OCI-LY7 (cell line): ENCODE data around the gene CNTN5. TPM values are rescaled to one million over a fixed set of nuclear protein-coding genes. Genes with fewer than 3 reads are reported as not detected.

Experiments
- BruUV-seq: library from RNA; stranded (reverse); fragments of 400-500 nt; replicated peaks from 2 replicates; lab custom pipeline; 2021; lab: Mats Ljungman, UMichigan
- CTCF ChIA-PET: fragments of 300-600 bp; sonication (Branson Sonifier 250); formaldehyde crosslinking; loops from one replicate; lab custom pipeline; 2022; ENCODE audit warnings: antibody characterized with exemption; ENCODE audit not compliant: unreplicated experiment; lab: Charles Lee
- POLR2A ChIA-PET: fragments of 300-600 bp; sonication (Branson Sonifier 250); formaldehyde crosslinking; loops from one replicate; lab custom pipeline; 2022; ENCODE audit warnings: antibody characterized with exemption; lab: Charles Lee
- DNase-seq: peaks from one replicate; pipeline ENCODE4 v3.0.0-alpha.2; 2015; ENCODE audit warnings: low spot score
- H2AFZ ChIP-seq: fragments of 200-600 bp; sonication (generic), shearing (Covaris generic); 2 replicates; pipeline ENCODE4 v1.6.1; 2014; ENCODE audit warnings: mild to moderate bottlenecking, antibody characterized with exemption, low read length, moderate library complexity
- H3K27ac ChIP-seq: fragments of 200-600 bp; sonication (generic); 2 replicates; pipeline ENCODE4 v1.5.1; 2014; ENCODE audit warnings: mixed run types, low read depth, mild to moderate bottlenecking, moderate library complexity, low read length, inconsistent platforms; ENCODE audit not compliant: poor library complexity, severe bottlenecking
- H3K36me3 ChIP-seq: fragments of 200-600 bp; sonication (generic); 2 replicates; pipeline ENCODE4 v1.6.1; 2014; ENCODE audit warnings: mild to moderate bottlenecking, antibody characterized with exemption, low read length, moderate library complexity, mixed read lengths; ENCODE audit not compliant: insufficient read depth
- H3K4me1 ChIP-seq: fragments of 200-600 bp; sonication (generic); 2 replicates; pipeline ENCODE4 v1.5.1; 2014; ENCODE audit warnings: mild to moderate bottlenecking, low read length; ENCODE audit not compliant: insufficient read depth, poor library complexity, severe bottlenecking
- H3K4me2 ChIP-seq: fragments of 200-600 bp; sonication (generic); 2 replicates; pipeline ENCODE4 v1.6.1; 2014; ENCODE audit warnings: mild to moderate bottlenecking, low read length
- H3K4me3 ChIP-seq: fragments of 200-600 bp; sonication (generic); 2 replicates; pipeline ENCODE4 v1.5.1; 2014; ENCODE audit warnings: mild to moderate bottlenecking, low read depth, low read length; ENCODE audit not compliant: poor library complexity, severe bottlenecking
- H3K79me2 ChIP-seq: fragments of 200-600 bp; sonication (generic); 2 replicates; pipeline ENCODE4 v1.6.1; 2016; ENCODE audit warnings: low read depth, mild to moderate bottlenecking, low read length, moderate library complexity, mixed read lengths; ENCODE audit not compliant: insufficient read depth
- H3K9me2 ChIP-seq: fragments of 200-600 bp; sonication (generic); 2 replicates; pipeline ENCODE4 v1.6.1; 2016; ENCODE audit warnings: mild to moderate bottlenecking, low read length, mixed read lengths; ENCODE audit not compliant: insufficient read depth
- H3K9me3 ChIP-seq: fragments of 200-600 bp; sonication (generic); 2 replicates; pipeline ENCODE4 v1.6.1; 2014; ENCODE audit warnings: mild to moderate bottlenecking, mixed run types, low read length, mixed read lengths
- H4K20me1 ChIP-seq: fragments of 200-600 bp; sonication (generic); 2 replicates; pipeline ENCODE4 v1.6.1; 2014; ENCODE audit warnings: mild to moderate bottlenecking, antibody characterized with exemption, low read length, moderate library complexity, mixed read lengths; ENCODE audit not compliant: insufficient read depth
- CTCF ChIP-seq: fragments of 200-600 bp; sonication (generic); conservative IDR thresholded peaks from 2 replicates; pipeline ENCODE4 v1.5.1; 2014; ENCODE audit warnings: mild to moderate bottlenecking, antibody characterized with exemption, low read length, moderate library complexity, mixed read lengths
- EZH2phosphoT487 ChIP-seq: fragments of 200-600 bp; sonication (generic); IDR thresholded peaks from 2 replicates; pipeline ENCODE4 v1.6.1; 2018; ENCODE audit warnings: low read depth, borderline replicate concordance, mild to moderate bottlenecking, mixed run types, antibody characterized with exemption, low read length, moderate library complexity, mixed read lengths
- intact Hi-C: fragments of 100-400 bp; cut with micrococcal nuclease; formaldehyde crosslinking; loops from one replicate; pipeline ENCODE4 v1.10.0; 2022; ENCODE audit not compliant: unreplicated experiment
- total RNA-seq, 2 experiments: library from RNA; depleted of rRNA in 1 of 2; stranded (reverse); fragments of >200 nt in 1 of 2; shearing (Covaris generic) in 1 of 2; gene quantifications; 2 replicates each; pipeline ENCODE4 v1.2.3, GENCODE V29; 2014 to 2022

The CNTN5 gene
- total RNA-seq, 2 experiments from 2014 or later = not detected

DNA sequence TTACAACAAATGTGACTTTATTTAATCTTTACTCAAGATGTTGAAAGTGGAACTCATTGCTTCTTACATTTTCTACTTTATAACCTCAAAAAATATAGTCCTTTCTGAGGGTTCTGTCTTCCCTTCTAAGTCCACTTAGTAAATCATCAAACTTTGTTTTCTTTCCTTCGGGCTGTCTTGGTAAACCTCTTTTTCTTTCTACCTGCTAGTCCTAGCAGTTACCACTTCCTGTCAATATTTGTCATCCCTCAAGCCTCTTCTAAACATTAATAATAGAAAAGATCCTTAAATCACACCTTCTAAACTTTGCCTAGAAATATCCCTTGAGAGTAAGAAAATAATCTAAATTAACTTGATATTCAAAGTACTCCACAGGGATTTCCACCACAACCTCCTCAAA, 580.4 kb downstream of the CNTN5 start:
- Histone ChIP-seq H3K4me1 (no peaks in the 10 kb centered on the region), H3K79me2 (no peaks in the 10 kb centered on the region), H3K36me3 (no peaks in the 10 kb centered on the region), H2AFZ (no peak overlapping the region), H3K9me2 (no peaks in the 10 kb centered on the region), H3K27ac (no peak overlapping the region), H3K4me3 (no peak overlapping the region), H4K20me1 (no peaks in the 10 kb centered on the region), H3K4me2 (no peak overlapping the region), H3K9me3 (no peaks in the 10 kb centered on the region)
- ChIA-PET POLR2A (no interaction called here), CTCF (no interaction called here)
- BruUV-seq = no TSS peak
- DNase-seq = no peak
- no peak for TF ChIP-seq CTCF
- no peak for TF ChIP-seq EZH2phosphoT487
- intact Hi-C loops = no loop called here

DNA sequence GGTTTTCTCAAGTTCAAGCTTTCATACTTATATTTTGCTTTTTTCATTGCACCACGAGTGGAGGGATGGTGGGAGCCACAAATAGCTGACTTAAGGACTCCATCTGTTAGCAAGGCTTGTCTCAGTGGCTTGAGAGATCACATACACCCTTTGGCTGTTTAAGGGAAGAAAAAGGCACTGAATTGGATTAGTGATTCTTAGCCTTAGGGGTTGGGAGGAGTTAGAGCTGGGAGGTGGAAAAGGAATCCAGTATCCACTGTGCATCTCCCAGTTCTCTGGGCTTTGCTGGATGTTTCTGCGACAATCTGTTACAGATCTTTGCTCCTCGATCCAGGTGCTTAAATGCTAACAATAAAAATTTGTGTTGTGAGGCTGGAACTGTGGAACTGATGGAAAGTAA, 593.6 kb downstream of the CNTN5 start:
- no peak overlapping the region for H2AFZ ChIP-seq
- no peak overlapping the region for H3K4me2 ChIP-seq
- DNase-seq = no peak
- no peaks in the 10 kb centered on the region for H3K36me3 ChIP-seq
- no peaks in the 10 kb centered on the region for H4K20me1 ChIP-seq
- ChIA-PET POLR2A (interaction anchor here (0.7 kb wide), 1 partner anchor 21 kb away, joined by 3 read pairs; no protein-coding TSS in a partner anchor), CTCF (no interaction called here)
- no peak overlapping the region for H3K4me3 ChIP-seq
- no peaks in the 10 kb centered on the region for H3K9me2 ChIP-seq
- H3K27ac ChIP-seq = no peak overlapping the region
- H3K9me3 ChIP-seq = no peaks in the 10 kb centered on the region
- no TSS peak for BruUV-seq
- TF ChIP-seq CTCF (no peak), EZH2phosphoT487 (no peak)
- H3K4me1 ChIP-seq = no peaks in the 10 kb centered on the region
- no peaks in the 10 kb centered on the region for H3K79me2 ChIP-seq
- intact Hi-C loops = no loop called here

GRCh38 chr11:99630629-99631028, 609.9 kb downstream of the CNTN5 start:
- no peaks in the 10 kb centered on the region for H3K36me3 ChIP-seq
- H3K4me1 ChIP-seq = no peaks in the 10 kb centered on the region
- H2AFZ ChIP-seq = no peak overlapping the region
- no peak for DNase-seq
- no peak overlapping the region for H3K4me2 ChIP-seq
- TF ChIP-seq EZH2phosphoT487 (no peak), CTCF (no peak)
- intact Hi-C loops = no loop called here
- no peak overlapping the region for H3K27ac ChIP-seq
- no peak overlapping the region for H3K4me3 ChIP-seq
- H4K20me1 ChIP-seq = no peaks in the 10 kb centered on the region
- POLR2A ChIA-PET = no interaction called here
- H3K9me2 ChIP-seq = no peaks in the 10 kb centered on the region
- CTCF ChIA-PET = no interaction called here
- no peaks in the 10 kb centered on the region for H3K9me3 ChIP-seq
- BruUV-seq = no TSS peak
- H3K79me2 ChIP-seq = no peaks in the 10 kb centered on the region
